Hepatocyte (in vitro differentiated cells): Measurements from ENCODE around the gene IFNA7.

ENCODE experiments used
- EZH2 ChIP-seq: fragments of 200-600 bp; sonication (generic); IDR thresholded peaks from 2 replicates; pipeline ENCODE4 v1.6.1; 2016; ENCODE audit warnings: antibody characterized with exemption, mild to moderate bottlenecking, borderline replicate concordance
- TF ChIP-seq, protein P1 (sequence below): fragments of 200-600 bp; sonication (generic); IDR thresholded peaks from 2 replicates; pipeline ENCODE4 v1.5.1; 2016; ENCODE audit warnings: antibody characterized with exemption, mild to moderate bottlenecking; ENCODE audit not compliant: poor library complexity

DNA sequence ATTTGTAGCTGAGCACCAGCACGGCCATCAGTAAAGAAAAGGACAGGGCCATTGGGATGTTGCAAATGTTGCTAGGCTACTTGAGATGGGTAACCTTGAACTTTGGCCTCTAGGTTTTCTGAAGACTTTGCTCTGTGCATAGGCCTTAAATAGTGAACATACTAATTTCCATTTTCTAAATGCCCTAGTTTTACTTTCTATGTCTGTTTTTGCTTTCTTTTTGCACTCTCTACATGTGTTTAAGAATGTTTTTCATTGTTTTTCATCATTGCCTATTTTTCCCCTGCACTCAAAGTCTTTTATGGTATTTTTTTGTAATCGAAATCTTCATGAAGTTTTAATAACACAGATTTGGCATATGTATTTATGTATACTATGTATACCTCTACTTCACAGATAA lies 26.1 kb upstream of the IFNA7 start, which contains the start of gene IFNA17:
- TF ChIP-seq, protein P1, sequence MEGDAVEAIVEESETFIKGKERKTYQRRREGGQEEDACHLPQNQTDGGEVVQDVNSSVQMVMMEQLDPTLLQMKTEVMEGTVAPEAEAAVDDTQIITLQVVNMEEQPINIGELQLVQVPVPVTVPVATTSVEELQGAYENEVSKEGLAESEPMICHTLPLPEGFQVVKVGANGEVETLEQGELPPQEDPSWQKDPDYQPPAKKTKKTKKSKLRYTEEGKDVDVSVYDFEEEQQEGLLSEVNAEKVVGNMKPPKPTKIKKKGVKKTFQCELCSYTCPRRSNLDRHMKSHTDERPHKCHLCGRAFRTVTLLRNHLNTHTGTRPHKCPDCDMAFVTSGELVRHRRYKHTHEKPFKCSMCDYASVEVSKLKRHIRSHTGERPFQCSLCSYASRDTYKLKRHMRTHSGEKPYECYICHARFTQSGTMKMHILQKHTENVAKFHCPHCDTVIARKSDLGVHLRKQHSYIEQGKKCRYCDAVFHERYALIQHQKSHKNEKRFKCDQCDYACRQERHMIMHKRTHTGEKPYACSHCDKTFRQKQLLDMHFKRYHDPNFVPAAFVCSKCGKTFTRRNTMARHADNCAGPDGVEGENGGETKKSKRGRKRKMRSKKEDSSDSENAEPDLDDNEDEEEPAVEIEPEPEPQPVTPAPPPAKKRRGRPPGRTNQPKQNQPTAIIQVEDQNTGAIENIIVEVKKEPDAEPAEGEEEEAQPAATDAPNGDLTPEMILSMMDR = no peak
- no peak for TF ChIP-seq EZH2
